ENCODE data around the gene CAMTA1.

DNA sequence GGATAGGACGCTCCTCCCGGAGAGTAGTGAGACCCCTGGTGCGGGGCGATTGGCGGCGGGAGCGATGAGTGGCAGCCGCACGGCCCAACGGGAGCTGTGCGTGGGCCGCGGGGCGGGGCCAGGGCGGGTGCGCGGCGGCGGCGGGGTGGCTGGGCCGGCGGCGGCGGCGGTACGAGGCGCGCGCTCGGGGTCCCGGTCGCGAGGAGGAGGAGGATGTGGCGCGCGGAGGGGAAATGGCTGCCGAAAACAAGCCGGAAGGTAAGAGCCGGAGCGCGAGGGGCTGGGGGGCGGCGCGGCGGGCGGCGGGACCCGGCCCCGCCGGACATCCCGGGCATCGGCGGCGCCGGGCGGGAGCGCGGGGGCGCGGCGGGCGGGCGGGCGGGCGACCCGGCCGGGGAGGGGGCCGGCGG is at the start of gene CAMTA1:
- TF ChIP-seq CTCF (IDR thresholded peaks at IDR 0.05; ENCODE audit: insufficient read depth, low read length, poor library complexity, severe bottlenecking) (no peak), EZH2phosphoT487 (conservative IDR thresholded peaks at IDR 0.05; ENCODE audit: low read length) (no peak)

Measured in SU-DHL-6 (cell line).